Stimulated activated naive CD8-positive, alpha-beta T cell treated with anti-CD3 and anti-CD28 coated beads, Interleukin-15, Interleukin-2, amounts not matched to agents 100 U/mL and 50 U/mL, for 24 hours (primary cell): ENCODE data around the gene RGMB.

Experiments used
- ATAC-seq: fragments of 150-1000 bp; cut with Tn5 transposase; one replicate; pipeline ENCODE4 v1.10.0; 2021
- DNase-seq: peaks from one replicate; pipeline ENCODE4 v3.0.0; 2021

RGMB gene

GRCh38 chr5:98827588-98828284 lies 54.3 kb downstream of the RGMB start:
- no peak for DNase-seq
- no peak for ATAC-seq

GRCh38 chr5:98836175-98836574 lies 62.7 kb downstream of the RGMB start:
- ATAC-seq (no peak), DNase-seq (no peak)

GRCh38 chr5:98839469-98840383 lies 66.3 kb downstream of the RGMB start:
- peak; percentile 22 for DNase-seq
- peak; percentile 32 for ATAC-seq

GRCh38 chr5:98840946-98841345 lies 67.5 kb downstream of the RGMB start:
- no peak for ATAC-seq

GRCh38 chr5:98843481-98843880 lies 70.0 kb downstream of the RGMB start:
- no peak for DNase-seq
- ATAC-seq, result no peak

More at GRCh38 chr5:98840946-98841345, 67.5 kb downstream of the RGMB start:
- DNase-seq, result no peak

- ATAC-seq (no peak), DNase-seq (no peak)
Observed at GRCh38 chr5:98844865-98845264, 71.4 kb downstream of the RGMB start.

- DNase-seq, result no peak
- ATAC-seq, result no peak
Observed at GRCh38 chr5:98845878-98846277, 72.4 kb downstream of the RGMB start.
